ENCODE measurements around the gene SAMD8.

The SAMD8 gene

GRCh38 chr10:75111365-75111906 lies at the start of gene SAMD8:
Gene SAMD8, plus strand, starts transcription at chr10:75111656. Its CDS starts 38,873 bp downstream, at chr10:75150529.
- peak; percentile 97 to 98 for DNase-seq

DNA sequence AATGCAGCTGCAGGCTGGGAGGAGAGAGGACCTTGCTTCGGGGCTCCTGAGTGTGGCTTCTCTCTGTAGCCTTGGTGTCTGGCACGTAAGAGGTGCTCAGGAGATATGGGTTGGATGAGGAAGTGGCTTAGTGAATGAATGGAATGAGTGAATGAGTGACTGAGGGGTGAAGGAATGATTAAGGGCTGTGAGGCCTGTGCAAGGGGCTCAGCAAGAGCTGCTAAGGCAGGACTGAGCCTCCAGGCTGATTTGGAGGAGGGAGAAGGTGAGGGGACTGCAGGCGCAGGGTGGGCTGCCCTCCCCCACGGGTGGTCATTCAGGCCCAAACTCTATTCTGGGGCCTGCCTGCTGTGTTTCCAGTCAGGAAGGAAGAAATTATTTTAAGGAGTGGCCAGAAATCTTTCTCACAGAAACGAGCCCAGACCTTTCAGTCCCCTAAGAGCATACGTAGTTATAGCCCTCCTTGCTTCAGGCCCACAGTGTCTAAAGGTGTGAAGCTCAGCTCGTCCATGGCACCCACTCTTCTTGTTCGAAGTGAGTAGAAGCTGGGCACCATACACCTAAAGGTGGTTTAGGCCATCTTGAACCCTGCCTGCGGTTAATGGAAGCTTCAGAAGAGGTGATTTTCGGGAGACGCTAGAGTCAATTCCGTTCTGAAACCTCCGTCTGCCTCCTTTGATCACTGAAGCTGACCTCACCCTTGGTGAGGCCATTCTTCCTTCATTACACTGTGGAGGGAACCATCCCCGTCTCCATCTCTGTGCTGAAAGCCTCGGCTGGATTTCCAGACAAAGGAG lies 49.5 kb upstream of the SAMD8 start:
- no peak for DNase-seq

DNA sequence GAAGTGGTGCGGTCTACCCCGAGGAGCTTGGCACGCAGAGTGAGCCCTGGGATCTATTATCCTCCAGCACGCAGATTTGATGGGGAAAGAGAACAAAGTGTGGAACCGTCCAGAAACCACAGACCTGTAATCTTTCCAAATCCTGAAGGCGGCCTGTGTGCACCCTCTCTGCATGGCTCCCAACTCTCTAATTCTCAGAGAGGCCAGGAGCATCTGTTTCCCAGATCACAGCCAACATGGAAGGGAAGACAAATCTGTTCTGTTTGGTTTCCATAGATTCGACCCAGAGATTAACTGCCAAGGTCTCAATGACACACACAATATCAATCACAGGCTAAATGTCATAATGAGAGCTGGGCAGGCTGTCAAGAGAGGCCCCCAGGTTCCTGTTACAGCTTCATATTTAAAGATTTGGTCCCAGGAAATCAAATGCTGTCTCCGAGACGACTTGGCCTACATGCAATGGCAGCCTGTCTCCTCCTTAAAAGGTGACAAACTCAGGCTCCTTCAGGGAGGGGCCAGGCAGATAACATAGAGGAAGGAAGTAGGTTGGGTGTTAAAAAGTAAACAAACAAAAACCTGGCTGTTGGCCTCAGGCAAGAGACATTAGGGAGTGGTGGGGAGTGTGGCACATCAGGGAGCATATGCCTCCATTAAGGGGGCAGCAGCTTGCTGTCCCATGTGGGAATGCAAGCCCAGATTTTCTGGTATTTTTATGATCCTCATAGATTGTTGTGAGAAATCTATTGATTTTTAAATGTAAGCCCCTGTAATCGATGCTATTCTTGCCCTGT lies 48.8 kb upstream of the SAMD8 start:
- DNase-seq: no peak

- no peak for DNase-seq
These were observed 47.8 kb upstream of the SAMD8 start for GRCh38 chr10:75063461-75064230.

GRCh38 chr10:75065076-75065475 lies 46.4 kb upstream of the SAMD8 start:
- no peak for DNase-seq

- DNase-seq: no peak
These were observed 45.2 kb upstream of the SAMD8 start for GRCh38 chr10:75066271-75066670.

GRCh38 chr10:75067272-75067671 lies 44.2 kb upstream of the SAMD8 start:
- DNase-seq: no peak

DNA sequence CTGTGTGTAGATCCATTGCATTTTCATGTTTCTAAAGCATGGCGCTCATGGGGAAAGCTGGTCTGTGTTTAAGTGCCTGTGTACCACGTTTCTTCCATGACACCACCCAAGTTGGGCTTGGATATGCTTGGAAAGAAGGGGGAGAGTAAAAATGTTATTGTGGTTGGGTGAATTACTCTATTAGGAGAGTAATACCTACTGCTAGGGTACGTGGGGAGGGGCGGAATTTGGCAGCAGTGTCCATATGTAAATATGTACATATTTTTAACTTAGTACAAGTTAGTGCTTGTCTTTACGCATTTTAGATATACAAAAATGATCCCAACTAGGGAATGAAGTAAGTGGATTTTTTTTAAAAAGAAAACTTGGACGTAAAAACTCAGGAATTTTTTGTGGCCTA lies 42.9 kb upstream of the SAMD8 start:
- no peak for DNase-seq

DNA sequence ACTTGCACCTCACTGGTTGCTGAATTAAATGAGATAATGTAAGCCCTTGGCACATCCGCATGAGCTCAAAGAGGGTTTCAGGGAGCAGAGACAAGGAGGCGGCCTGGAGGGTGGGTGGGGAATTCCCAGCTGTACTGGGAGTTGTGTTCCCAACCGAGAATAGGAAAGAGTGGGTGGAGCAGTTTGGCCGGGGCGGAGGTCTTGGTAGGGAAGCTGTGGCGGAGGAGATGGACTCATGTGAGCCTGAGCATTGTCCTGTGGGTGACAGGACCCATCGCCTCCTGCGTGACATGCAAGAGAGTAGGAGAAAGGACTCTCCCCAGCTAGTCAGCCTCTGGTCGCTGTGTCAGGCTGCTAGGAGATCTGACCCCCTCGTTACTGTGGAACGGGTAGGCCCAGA lies 41.0 kb upstream of the SAMD8 start:
- no peak for DNase-seq

GRCh38 chr10:75070961-75071428 lies 40.5 kb upstream of the SAMD8 start:
- DNase-seq: no peak

DNA sequence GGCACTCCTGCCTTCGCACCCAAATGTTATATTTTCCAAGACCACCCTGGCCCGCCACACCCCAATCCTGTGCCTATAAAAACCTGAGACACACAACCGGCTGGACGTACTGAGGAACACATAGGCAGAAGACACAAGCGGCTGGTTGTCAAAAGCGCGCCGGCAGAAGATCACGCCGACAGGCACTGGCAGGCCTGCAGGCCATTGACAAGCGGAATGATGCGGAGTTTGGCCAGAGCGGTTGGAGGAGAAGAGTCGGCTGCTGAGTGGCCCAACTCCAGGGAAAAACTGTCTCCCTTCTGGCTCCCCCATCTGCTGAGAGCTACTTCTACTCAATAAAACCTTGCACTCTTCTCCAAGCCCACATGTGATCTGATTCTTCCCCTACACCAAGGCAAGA lies 39.7 kb upstream of the SAMD8 start:
- no peak for DNase-seq

DNA sequence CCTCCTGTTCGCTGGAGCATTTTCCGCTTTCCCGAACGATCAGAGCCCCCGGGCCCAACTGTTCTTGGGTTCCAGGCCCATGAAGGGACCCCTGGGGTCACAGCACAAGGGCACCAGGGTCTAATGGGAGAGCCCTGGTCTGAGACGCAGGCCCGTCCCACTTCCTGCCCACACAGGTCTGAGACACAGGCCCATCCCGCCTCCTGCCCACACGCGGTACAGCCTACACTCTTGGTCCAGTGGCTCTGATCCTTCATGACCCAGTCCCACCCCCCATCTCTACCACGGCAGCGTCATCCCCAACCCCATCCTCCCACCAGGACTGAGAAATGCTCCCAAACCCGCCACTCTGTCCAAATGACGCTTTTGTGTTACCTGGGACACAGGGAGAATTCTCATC lies 38.7 kb upstream of the SAMD8 start:
- DNase-seq: no peak

DNA sequence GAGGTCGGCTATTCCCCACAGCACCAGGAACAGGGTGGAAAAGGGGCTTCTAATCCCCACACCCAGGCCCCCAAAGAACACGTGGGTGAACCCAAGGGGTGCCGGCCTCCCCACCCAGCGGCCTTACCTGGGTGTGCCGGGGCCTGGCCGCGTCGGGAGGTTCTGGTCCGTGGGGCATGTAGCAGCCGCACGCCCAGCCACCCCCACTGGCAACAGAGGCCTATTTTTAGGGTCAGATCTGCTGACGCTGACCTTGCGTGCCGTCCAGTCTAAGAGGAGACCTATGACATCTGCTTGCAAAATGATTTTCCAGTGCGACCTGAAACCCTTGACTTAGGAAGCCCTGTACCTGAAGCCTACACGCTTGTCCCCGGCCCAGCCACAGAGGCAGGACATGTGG lies 38.0 kb upstream of the SAMD8 start:
- DNase-seq: no peak

- no peak for DNase-seq
These were observed 36.6 kb upstream of the SAMD8 start for GRCh38 chr10:75074711-75075445.

DNA sequence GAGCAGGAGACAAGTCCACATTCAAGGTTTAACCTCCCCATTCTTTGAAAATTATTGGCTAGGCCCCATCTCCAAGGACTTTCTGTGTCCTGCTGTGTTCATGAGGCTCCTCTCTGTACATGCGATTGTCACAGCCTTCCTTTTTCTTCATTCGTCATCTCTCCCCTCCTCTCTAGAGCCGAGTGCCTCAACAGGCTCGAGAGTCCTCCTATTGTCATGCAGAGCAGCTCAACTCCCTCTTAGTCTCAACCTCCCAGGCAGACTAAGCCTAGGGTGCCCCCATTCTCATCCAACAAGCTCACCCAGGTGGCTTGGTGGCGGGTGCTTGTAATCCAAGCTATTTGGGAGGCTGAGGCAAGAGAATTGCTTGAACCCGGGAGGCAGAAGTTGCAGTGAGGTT lies 35.1 kb upstream of the SAMD8 start:
- no peak for DNase-seq

DNA sequence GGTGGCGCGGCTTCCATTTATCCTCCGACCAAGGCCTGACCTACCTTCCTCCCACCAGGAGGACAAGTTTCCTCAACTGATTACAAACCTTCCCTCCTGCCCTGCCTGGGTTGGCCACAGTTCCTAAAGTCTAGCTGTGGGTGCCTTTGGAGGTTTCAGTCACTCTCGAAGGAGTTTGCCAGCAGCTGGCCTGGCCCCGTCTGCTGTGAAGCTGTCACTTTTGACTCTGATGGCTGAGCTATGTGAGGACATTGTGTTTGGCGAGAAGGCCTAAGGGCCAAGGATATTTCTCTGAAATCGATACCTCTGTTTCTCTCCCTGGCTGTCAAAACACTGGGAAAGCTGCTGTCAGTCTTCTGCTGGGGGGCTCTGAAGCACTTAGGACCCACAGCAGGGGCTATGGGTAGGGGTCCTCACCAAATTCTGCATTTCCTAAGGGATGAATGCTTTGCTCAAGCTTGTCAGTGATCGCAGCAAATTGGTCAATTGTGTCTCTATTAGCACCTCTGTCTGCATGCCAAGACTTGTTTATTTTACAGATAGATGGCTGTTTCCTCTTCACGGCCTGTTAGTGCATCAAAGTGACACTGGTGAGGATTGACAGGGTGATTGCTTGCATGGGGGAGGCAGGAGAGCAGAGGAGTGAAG lies 31.9 kb upstream of the SAMD8 start:
- no peak for DNase-seq

DNA sequence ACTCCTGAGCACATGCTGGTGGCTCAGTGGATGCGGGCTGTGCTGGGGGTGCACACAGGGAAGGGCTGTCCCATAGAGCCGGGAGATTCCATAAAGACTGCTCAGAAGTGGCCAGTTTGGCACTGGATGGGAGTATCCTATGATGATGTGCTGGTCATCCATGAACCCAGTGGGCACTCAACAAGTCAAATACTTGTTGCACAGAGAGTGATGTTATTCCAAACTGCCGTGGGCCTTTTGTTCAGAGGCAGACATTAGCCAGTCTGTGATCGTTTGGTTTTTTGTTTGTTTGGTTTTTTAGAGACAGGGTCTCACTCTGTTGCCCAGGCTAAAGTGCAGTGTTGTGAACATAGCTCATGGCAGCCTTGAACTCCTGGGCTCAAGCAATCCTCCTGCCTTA lies 30.9 kb upstream of the SAMD8 start:
- no peak for DNase-seq

DNA sequence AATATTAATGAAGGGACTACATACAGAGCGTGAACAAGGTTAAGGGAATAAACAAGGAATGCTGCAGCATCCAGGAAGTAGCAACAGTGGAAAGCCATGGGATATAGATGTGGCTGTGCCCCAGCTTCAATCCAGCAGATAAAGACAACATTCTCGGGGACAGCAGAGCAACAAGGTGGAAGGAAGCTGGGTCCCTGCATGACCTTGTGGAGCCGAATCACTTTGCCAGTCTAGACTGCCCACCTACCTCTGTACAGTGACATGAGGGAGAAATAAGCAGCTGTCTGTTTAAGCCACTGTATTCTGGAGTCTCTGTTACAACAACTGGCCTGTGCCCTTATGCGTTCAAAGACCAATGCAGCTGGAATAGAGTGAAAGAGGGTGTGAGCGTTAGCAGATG lies 30.1 kb upstream of the SAMD8 start:
- DNase-seq: no peak

GRCh38 chr10:75083972-75084833 lies 27.3 kb upstream of the SAMD8 start:
- DNase-seq: no peak

- DNase-seq: no peak
These were observed 26.5 kb upstream of the SAMD8 start for GRCh38 chr10:75084834-75085384.

All from activated T-cell treated with anti-CD3 and anti-CD28 coated beads, Interleukin-2, amount 50 U/mL, for 48 hours (primary cell).